Heart right ventricle (tissue), 16 donors: Measurements from ENCODE around the gene CADPS2. TPM values are rescaled to one million over a fixed set of nuclear protein-coding genes. Genes with fewer than 3 reads are reported as not detected.
"Not testable (repeated sequence)": the region's sequence is repeated elsewhere in the genome, so short reads cannot be mapped to it uniquely, and the experiment has no call there.

ENCODE experiments used
- ATAC-seq, 8 donors: fragments of 200-7000 bp; cut with Tn5 transposase; one replicate each; pipeline ENCODE4 v1.9.1; 2020; ENCODE audit warnings: mild to moderate bottlenecking in 8 of 8, moderate library complexity in 8 of 8, moderate number of reproducible peaks in 1 of 8
- DNase-seq, 2 donors: peaks; one replicate each; pipeline ENCODE4 v3.0.0-alpha.2; 2020
- H3K27ac ChIP-seq, 10 donors: fragments of 200-600 bp; sonication (generic) in 2 of 10; one replicate each; pipeline versions ENCODE4 v1.5.0 to v1.8.0; 2020 to 2022; ENCODE audit warnings: mild to moderate bottlenecking in 3 of 10
- H3K27me3 ChIP-seq, 7 donors: fragments of 200-600 bp; one replicate each; pipeline ENCODE4 v1.8.0; 2021 to 2022; ENCODE audit warnings: mild to moderate bottlenecking in 2 of 7
- H3K36me3 ChIP-seq, 9 donors: fragments of 200-600 bp; sonication (generic) in 1 of 9; one replicate each; pipeline versions ENCODE4 v1.5.0 to v1.8.0; 2020 to 2022; ENCODE audit warnings: mild to moderate bottlenecking in 2 of 9
- H3K4me1 ChIP-seq, 9 donors: fragments of 200-600 bp; sonication (generic) in 1 of 9; one replicate each; pipeline versions ENCODE4 v1.5.0 to v1.8.0; 2020 to 2022; ENCODE audit warnings: mild to moderate bottlenecking in 4 of 9
- H3K4me3 ChIP-seq, 10 donors: fragments of 200-600 bp; sonication (generic) in 2 of 10; one replicate each; pipeline versions ENCODE4 v1.5.0 to v1.8.0; 2020 to 2022; ENCODE audit warnings: mild to moderate bottlenecking in 7 of 10, moderate library complexity in 2 of 10
- H3K9me3 ChIP-seq, 11 donors: fragments of 200-600 bp in 10 of 11; sonication (generic) in 2 of 11; one replicate each; pipeline versions ENCODE4 v1.5.0 to v1.8.0; 2013 to 2022; ENCODE audit warnings: mild to moderate bottlenecking in 2 of 11, control low read depth in 1 of 11, moderate library complexity in 1 of 11
- CTCF ChIP-seq, 9 donors: fragments of 200-600 bp; sonication (generic) in 2 of 9; IDR thresholded peaks; one replicate each; pipeline versions ENCODE4 v1.5.0 to v1.8.0; 2021 to 2022; ENCODE audit warnings: antibody characterized with exemption in 9 of 9, mild to moderate bottlenecking in 5 of 9, moderate library complexity in 1 of 9
- WGBS, 2 donors: extraction: QIAGEN DNeasy Blood & Tissue Kit; methylation state at CpG; one replicate each; pipeline ENCODE4 v1.1.7; 2013; ENCODE audit warnings: inconsistent platforms in 1 of 2; 5-methylcytosine and 5-hydroxymethylcytosine counted together
- intact Hi-C, 10 donors: fragments of 100-400 bp; cut with DNase I; formaldehyde crosslinking; loops; one replicate each; pipeline versions ENCODE4 v1.11.1 to v1.14.2; 2022
- polyA plus RNA-seq, 2 donors: library from polyadenylated mRNA; stranded (reverse); fragments of 200-250 nt; gene quantifications; one replicate each; pipeline ENCODE4 v1.2.3, GENCODE V29; 2013
- total RNA-seq, 10 donors: library from RNA; stranded (reverse); fragmentation: NEBNext Ultra II Directional in 3 of 10; extraction: Animal tissue kit (Norgen Biotek cat#: 25700) in 3 of 10; gene quantifications; one replicate each; pipeline versions ENCODE4 v1.2.1 to v1.2.4, GENCODE V29; 2021 to 2023
- donor health status: Arrhythmogenic right ventricular cardiomyopathy.
- donor health status: ischemic (EF 13 %, LVEDD 7.1; RV severe dilation, severe dysfunction).
- donor health status: healthy with polysubstance abuse.
- donor health status: DM: no; HTN: yes; CAD: no.
- donor health status: DM: no; HTN: no; CAD: no.
- donor health status: ischemic (EF 25% LVEDD 6.9; RV normal size, moderate dysfunction).
- donor health status: ischemic (EF 25% LVEDD 5.7; RV mildly dilated, moderate dysfunction).
- donor health status: healthy.
- donor health status: DM: yes; HTN: yes; CAD: no.
- donor health status: Ischemic cardiomyopathy.
- donor health status: ischemic (EF 35%, LVEDD 5.7; RV mildly dilated, moderate dysfunction).
- donor health status: nonischemic (EF 11% LVEDD 7.7; RV severe dilation, severe dysfunction).
- donor health status: DM: yes; HTN: yes; CAD: no.
- donor health status: PGD.
- donor health status: ischemic (EF 29% LVEDD 5.4; RV normal size, mild dysfunction).
- donor health status: nonischemic (EF 23%, LVEDD 6.1; RV moderate dilation, normal function).

CADPS2 gene
- total and polyA plus RNA-seq, 12 donors: 3.6 to 25.7 (median 6.6) TPM

- intact Hi-C loops: no loop called here
- Histone ChIP-seq H3K36me3 (no peaks in the 10 kb centered on the region), H3K27me3 (peaks cover 0 to 49% (median 12%) of the 10 kb centered on the region in 7 donors), H3K27ac (no peak overlapping the region), H3K4me1 (no peaks in the 10 kb centered on the region), H3K9me3 (peaks cover 0 to 35% (median 4%) of the 10 kb centered on the region in 11 donors), H3K4me3 (no peak overlapping the region)
- 88 to 92% methylated on average over 1 of the region's 1 CpG for WGBS, 2 donors
- DNase-seq (no peak), ATAC-seq (no peak)
- TF ChIP-seq CTCF (IDR thresholded peaks at IDR 0.05): no peak
These were observed 595.8 kb downstream of the CADPS2 start for GRCh38 chr7:122290476-122290875.

- peaks cover 0 to 35% (median 4%) of the 10 kb centered on the region in 11 donors for H3K9me3 ChIP-seq
- H3K27ac ChIP-seq: no peak overlapping the region
- intact Hi-C loops: no loop called here
- no peaks in the 10 kb centered on the region for H3K4me1 ChIP-seq
- no peaks in the 10 kb centered on the region for H3K36me3 ChIP-seq
- TF ChIP-seq CTCF (IDR thresholded peaks at IDR 0.05): no peak
- H3K4me3 ChIP-seq: no peak overlapping the region
- peaks cover 0 to 39% (median 7%) of the 10 kb centered on the region in 7 donors for H3K27me3 ChIP-seq
- no peak for DNase-seq
- no peak for ATAC-seq
- WGBS, 2 donors: 48 to 57% methylated on average over 1 of the region's 1 CpG
These were observed 596.8 kb downstream of the CADPS2 start for GRCh38 chr7:122289426-122289825.

- peaks cover 0 to 11% (median 0%) of the 10 kb centered on the region in 7 donors for H3K27me3 ChIP-seq
- H3K4me1 ChIP-seq, H3K9me3 ChIP-seq, H3K27ac ChIP-seq, H3K36me3 ChIP-seq, ATAC-seq, intact Hi-C loops, DNase-seq, H3K4me3 ChIP-seq: not testable (repeated sequence)
- 89 to 91% methylated on average over 16 of the region's 24 CpGs for WGBS, 2 donors
These were observed 601.7 kb downstream of the CADPS2 start for GRCh38 chr7:122284608-122285007.

DNA sequence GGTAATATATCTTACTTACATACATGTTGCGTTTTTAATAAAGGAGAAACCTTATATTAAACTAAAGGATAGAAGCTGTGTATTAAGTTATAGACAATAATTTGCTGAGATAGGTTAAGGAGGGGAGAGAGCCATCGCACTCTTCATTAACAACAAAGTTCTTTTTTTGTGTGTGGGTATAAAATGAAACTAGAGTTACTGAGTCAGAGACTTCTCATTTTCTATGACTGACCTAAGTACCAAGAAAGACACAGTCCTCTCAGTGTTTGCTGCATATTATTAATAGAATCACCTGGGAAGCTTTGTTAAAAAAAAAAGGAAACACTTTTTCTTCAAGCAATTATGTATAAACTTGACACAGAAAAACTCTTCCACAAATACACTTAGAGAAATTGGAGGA, 613.1 kb downstream of the CADPS2 start:
- Histone ChIP-seq H3K4me3 (no peak overlapping the region), H3K36me3 (no peaks in the 10 kb centered on the region), H3K4me1 (no peaks in the 10 kb centered on the region), H3K27ac (no peak overlapping the region), H3K9me3 (no peaks in the 10 kb centered on the region), H3K27me3 (peaks cover 0 to 4% (median 0%) of the 10 kb centered on the region in 7 donors)
- 79 to 83% methylated on average over 2 of the region's 2 CpGs for whole genome bisulfite sequencing, 2 donors
- TF ChIP-seq CTCF (IDR thresholded peaks at IDR 0.05): no peak
- intact Hi-C loops: no loop called here
- DNase-seq (no peak), ATAC-seq (no peak)

GRCh38 chr7:122269241-122269640, 617.0 kb downstream of the CADPS2 start:
- intact Hi-C loops: no loop called here
- Histone ChIP-seq H3K36me3 (no peaks in the 10 kb centered on the region), H3K4me1 (no peaks in the 10 kb centered on the region), H3K27me3 (peaks cover 0 to 4% (median 0%) of the 10 kb centered on the region in 7 donors), H3K27ac (no peak overlapping the region), H3K9me3 (no peaks in the 10 kb centered on the region), H3K4me3 (no peak overlapping the region)
- TF ChIP-seq CTCF (IDR thresholded peaks at IDR 0.05): no peak
- no peak for ATAC-seq
- DNase-seq: no peak
- WGBS, 2 donors: 48 to 62% methylated on average over 1 of the region's 1 CpG

Other genes starting within 250 kb of the CADPS2 start
- gene RNF133, start 187.3 kb downstream of the CADPS2 start, total RNA-seq: under 1 TPM in 5 of 10 donors, not detected in 5; 0.20 to 0.33 (median 0.21) TPM
- gene RNF133, start 187.3 kb downstream of the CADPS2 start, polyA plus RNA-seq: not detected
- under 1 TPM in 6 of 10 donors, not detected in 4; 0.32 to 0.49 (median 0.36) TPM for gene RNF148, start 183.5 kb downstream of the CADPS2 start, total RNA-seq
- under 1 TPM in 1 of 2 donors, not detected in 1; 0.03 TPM for gene RNF148, start 183.5 kb downstream of the CADPS2 start, polyA plus RNA-seq
- not detected for gene TAS2R16, start 109.2 kb upstream of the CADPS2 start, total RNA-seq
- not detected for gene TAS2R16, start 109.2 kb upstream of the CADPS2 start, polyA plus RNA-seq